ENCODE results near the gene ANXA4. TPM values are rescaled to one million over a fixed set of nuclear protein-coding genes. Genes with fewer than 3 reads are reported as not detected.
"Not testable (repeated sequence)": the region's sequence is repeated elsewhere in the genome, so short reads cannot be mapped to it uniquely, and the experiment has no call there.

Gene ANXA4
- total RNA-seq, 3 donors from 2014 or later (not counting 1 experiment from before 2014, with no cell fraction given), result 44.6 to 63.6 (median 55.8) TPM

GRCh38 chr2:69714539-69715220, 27.3 kb upstream of the ANXA4 start:
- H3K9me3 Mint-ChIP-seq; H3K4me3 ChIP-seq (ENCODE audit: low read length); H3K27me3 ChIP-seq (ENCODE audit: control insufficient read depth, insufficient read depth, low read length); H3K9me3 ChIP-seq (ENCODE audit: control insufficient read depth, insufficient read depth, low read length); H3K4me1 Mint-ChIP-seq; H3K27ac ChIP-seq (ENCODE audit: low read length); H3K4me3 Mint-ChIP-seq; H3K36me3 Mint-ChIP-seq; H3K4me1 ChIP-seq (ENCODE audit: control insufficient read depth, insufficient read depth, low read length); H3K36me3 ChIP-seq (ENCODE audit: control insufficient read depth, insufficient read depth, low read length); H3K27me3 Mint-ChIP-seq (ENCODE audit: low read depth in 2 of 2): not testable (repeated sequence)
- 28% methylated on average over 9 of the region's 9 CpGs for WGBS (ENCODE audit: insufficient coverage)
- intact Hi-C loops (cut with micrococcal nuclease), result loop anchor here (1.0 to 5.0 kb wide), 4 partner anchors 70 to 340 kb away; partner anchors contain the start of gene NFU1
- H3K27ac Mint-ChIP-seq, result peak overlapping the region in 1 of 2 donors; percentile 5
- DNase-seq, result peak; percentile 81 to 92
- ATAC-seq, result peak; percentile 87 to 99 (median 98)
- peak; percentile 75 for TF ChIP-seq CTCF (IDR thresholded peaks at IDR 0.05)

GRCh38 chr2:69715964-69716363, 26.0 kb upstream of the ANXA4 start:
- DNase-seq, result no peak
- WGBS (ENCODE audit: insufficient coverage), result 86% methylated on average over 1 of the region's 1 CpG
- H3K9me3 ChIP-seq (ENCODE audit: control insufficient read depth, insufficient read depth, low read length), result no peaks in the 10 kb centered on the region
- intact Hi-C loops (cut with micrococcal nuclease), result loop anchor here (2.0 kb wide), 2 partner anchors 71 to 341 kb away; no protein-coding TSS in a partner anchor
- no peak overlapping the region for H3K27ac ChIP-seq (ENCODE audit: low read length)
- H3K9me3 Mint-ChIP-seq, result no peaks in the 10 kb centered on the region
- no peaks in the 10 kb centered on the region for H3K27me3 ChIP-seq (ENCODE audit: control insufficient read depth, insufficient read depth, low read length)
- H3K27ac Mint-ChIP-seq, result no peak overlapping the region
- no peaks in the 10 kb centered on the region for H3K36me3 ChIP-seq (ENCODE audit: control insufficient read depth, insufficient read depth, low read length)
- H3K27me3 Mint-ChIP-seq (ENCODE audit: low read depth in 2 of 2), result no peaks in the 10 kb centered on the region
- no peak overlapping the region for H3K4me3 Mint-ChIP-seq
- no peak for ATAC-seq
- no peak overlapping the region for H3K4me3 ChIP-seq (ENCODE audit: low read length)
- peaks cover 6 to 7% of the 10 kb centered on the region in 2 donors for H3K4me1 Mint-ChIP-seq
- no peaks in the 10 kb centered on the region for H3K36me3 Mint-ChIP-seq
- H3K4me1 ChIP-seq (ENCODE audit: control insufficient read depth, insufficient read depth, low read length), result peaks cover 6% of the 10 kb centered on the region
- TF ChIP-seq CTCF (IDR thresholded peaks at IDR 0.05), result no peak

- Mint-ChIP-seq H3K27me3 (ENCODE audit: low read depth in 2 of 2) (no peaks in the 10 kb centered on the region), H3K4me3 (no peak overlapping the region), H3K27ac (no peak overlapping the region), H3K36me3 (no peaks in the 10 kb centered on the region), H3K9me3 (no peaks in the 10 kb centered on the region), H3K4me1 (peaks cover 6 to 7% of the 10 kb centered on the region in 2 donors)
- intact Hi-C loops (cut with micrococcal nuclease), result no loop called here
- Histone ChIP-seq H3K9me3 (ENCODE audit: control insufficient read depth, insufficient read depth, low read length) (no peaks in the 10 kb centered on the region), H3K27ac (ENCODE audit: low read length) (no peak overlapping the region), H3K4me1 (ENCODE audit: control insufficient read depth, insufficient read depth, low read length) (peaks cover 6% of the 10 kb centered on the region), H3K27me3 (ENCODE audit: control insufficient read depth, insufficient read depth, low read length) (no peaks in the 10 kb centered on the region), H3K4me3 (ENCODE audit: low read length) (no peak overlapping the region), H3K36me3 (ENCODE audit: control insufficient read depth, insufficient read depth, low read length) (no peaks in the 10 kb centered on the region)
- ATAC-seq, result no peak
- TF ChIP-seq CTCF (IDR thresholded peaks at IDR 0.05), result no peak
- no peak for DNase-seq
- WGBS (ENCODE audit: insufficient coverage), result 85% methylated on average over 13 of the region's 13 CpGs
Measured at GRCh38 chr2:69716555-69717120, 25.3 kb upstream of the ANXA4 start.

Data from natural killer cell (primary cell).